HCT116 (cell line): ENCODE measurements around the gene EGF. TPM values are rescaled to one million over a fixed set of nuclear protein-coding genes. Genes with fewer than 3 reads are reported as not detected.

Experiments used
- ATAC-seq: fragments of 200-7000 bp; cut with Tn5 transposase; 2 replicates; pipeline ENCODE4 v1.9.1; 2020; ENCODE audit warnings: mild to moderate bottlenecking, moderate library complexity
- BruUV-seq: library from RNA; stranded (reverse); fragments of 400-500 nt; replicated peaks from 2 replicates; lab custom pipeline; 2021; lab: Mats Ljungman, UMichigan
- CTCF ChIA-PET: fragments of 300-600 bp; sonication (Branson Sonifier 250); formaldehyde crosslinking; loops from one replicate; lab custom pipeline; 2021; ENCODE audit warnings: antibody characterized with exemption; lab: Charles Lee
- POLR2A ChIA-PET: fragments of 300-600, 350-600 bp; sonication (Branson Sonifier 250); formaldehyde crosslinking; loops from one replicate; lab custom pipeline; 2021; ENCODE audit warnings: antibody characterized with exemption; lab: Charles Lee
- RAD21 ChIA-PET, 2 experiments: fragments of 300-600 bp; sonication (Branson Sonifier 250); formaldehyde crosslinking; loops; one replicate each; lab custom pipeline; 2023; ENCODE audit warnings: low total read pairs in 2 of 2; ENCODE audit not compliant: uncharacterized antibody in 2 of 2, unreplicated experiment in 2 of 2, low non-redundant PET in 1 of 2; lab: Charles Lee
- DNase-seq: peaks from one replicate; pipeline ENCODE4 v3.0.0-alpha.2; 2010; ENCODE audit warnings: low read depth, low spot score
- H2AFZ ChIP-seq: fragments of 200-600 bp; shearing (Covaris generic), sonication (generic); 2 replicates; pipeline ENCODE4 v1.6.1; 2017; ENCODE audit warnings: low read depth, mixed run types, mixed read lengths, antibody characterized with exemption, low read length; ENCODE audit not compliant: poor library complexity, severe bottlenecking
- H3K27ac ChIP-seq: 2 replicates; pipeline ENCODE4 v1.5.1; 2012; ENCODE audit warnings: low read depth, low read length
- H3K27me3 ChIP-seq: fragments of 200-600 bp; sonication (generic); 2 replicates; pipeline ENCODE4 v1.6.1; 2016; ENCODE audit warnings: mixed run types, low read length, mixed read lengths; ENCODE audit not compliant: insufficient read depth
- H3K36me3 ChIP-seq, 2 experiments: fragments of 200-500 bp in 1 of 2; fragments of 200-600 bp in 1 of 2; sonication (Bioruptor generic) in 1 of 2; sonication (generic) in 1 of 2; 2 replicates each; pipeline versions ENCODE4 v1.5.1 to v1.6.1; 2014 to 2016; ENCODE audit warnings: low read length in 2 of 2, inconsistent platforms in 1 of 2, mixed read lengths in 1 of 2, mixed run types in 1 of 2; ENCODE audit not compliant: insufficient read depth in 2 of 2, control insufficient read depth in 1 of 2
- H3K4me1 ChIP-seq, 2 experiments: fragments of 200-600 bp in 1 of 2; sonication (generic) in 1 of 2; 2 replicates each; pipeline versions ENCODE4 v1.5.1 to v1.6.1; 2012 to 2017; ENCODE audit warnings: low read length in 2 of 2, inconsistent platforms in 1 of 2, mild to moderate bottlenecking in 1 of 2, mixed read lengths in 1 of 2, mixed run types in 1 of 2, moderate library complexity in 1 of 2; ENCODE audit not compliant: insufficient read depth in 2 of 2, control insufficient read depth in 1 of 2
- H3K4me2 ChIP-seq: fragments of 200-600 bp; sonication (generic); 2 replicates; pipeline ENCODE4 v1.6.1; 2017; ENCODE audit warnings: mixed run types, low read length, mixed read lengths
- H3K4me3 ChIP-seq, 2 experiments: fragments of 200-600 bp in 1 of 2; sonication (generic) in 1 of 2; replicated peaks in 1 of 2; 2 replicates each; pipeline ENCODE4 v1.5.1; 2011 to 2016; ENCODE audit warnings: low read length in 2 of 2, control low read depth in 1 of 2, low read depth in 1 of 2, mild to moderate bottlenecking in 1 of 2, mixed read lengths in 1 of 2, mixed run types in 1 of 2
- H3K79me2 ChIP-seq: fragments of 200-600 bp; sonication (generic); 2 replicates; pipeline ENCODE4 v1.6.1; 2017; ENCODE audit warnings: mild to moderate bottlenecking, mixed run types, low read length, moderate library complexity, mixed read lengths; ENCODE audit not compliant: insufficient read depth
- H3K9ac ChIP-seq: fragments of 200-600 bp; sonication (generic); 2 replicates; pipeline ENCODE4 v1.6.1; 2016; ENCODE audit warnings: low read length, mixed read lengths
- H3K9me2 ChIP-seq: fragments of 200-600 bp; sonication (generic), shearing (Covaris generic); 2 replicates; pipeline ENCODE4 v1.6.1; 2017; ENCODE audit warnings: mixed run types, mild to moderate bottlenecking, moderate library complexity; ENCODE audit not compliant: insufficient read depth
- H3K9me3 ChIP-seq, 2 experiments: fragments of 200-500 bp in 1 of 2; fragments of 200-600 bp in 1 of 2; sonication (Bioruptor generic) in 1 of 2; sonication (generic) in 1 of 2; 2 replicates each; pipeline ENCODE4 v1.6.1; 2014 to 2017; ENCODE audit warnings: low read length in 2 of 2, mixed read lengths in 2 of 2, inconsistent platforms in 1 of 2, low read depth in 1 of 2, mild to moderate bottlenecking in 1 of 2, mixed run types in 1 of 2, moderate library complexity in 1 of 2; ENCODE audit not compliant: control insufficient read depth in 1 of 2, insufficient read depth in 1 of 2
- H4K20me1 ChIP-seq: fragments of 200-600 bp; sonication (generic), shearing (Covaris generic); 2 replicates; pipeline ENCODE4 v1.6.1; 2017; ENCODE audit warnings: mixed run types, mild to moderate bottlenecking, moderate library complexity; ENCODE audit not compliant: insufficient read depth
- CBX3 ChIP-seq: IDR thresholded peaks from 2 replicates; pipeline ENCODE4 v1.6.1; 2012; ENCODE audit warnings: low read depth
- CEBPB ChIP-seq: IDR thresholded peaks from 2 replicates; pipeline ENCODE4 v1.6.1; 2012; ENCODE audit warnings: low read depth
- ELF1 ChIP-seq: IDR thresholded peaks from 2 replicates; pipeline ENCODE4 v1.6.1; 2012; ENCODE audit warnings: low read depth, borderline replicate concordance
- EZH2 ChIP-seq: fragments of 200-600 bp; sonication (generic); IDR thresholded peaks from 2 replicates; pipeline ENCODE4 v1.6.1; 2017; ENCODE audit warnings: antibody characterized with exemption, mixed run types
- EZH2phosphoT487 ChIP-seq: fragments of 200-600 bp; IDR thresholded peaks from 2 replicates; pipeline ENCODE4 v1.6.1; 2018; ENCODE audit warnings: antibody characterized with exemption, borderline replicate concordance
- FOSL1 ChIP-seq: IDR thresholded peaks from 2 replicates; pipeline ENCODE4 v1.6.1; 2012; ENCODE audit warnings: low read depth
- POLR2AphosphoS5 ChIP-seq: IDR thresholded peaks from 2 replicates; pipeline ENCODE4 v1.6.1; 2011; ENCODE audit warnings: mild to moderate bottlenecking, low read depth, low read length, moderate library complexity
- SRF ChIP-seq: IDR thresholded peaks from 2 replicates; pipeline ENCODE4 v1.6.1; 2012; ENCODE audit warnings: low read depth
- YY1 ChIP-seq: IDR thresholded peaks from 2 replicates; pipeline ENCODE4 v1.6.1; 2011; ENCODE audit warnings: low read length, low read depth, moderate library complexity, mild to moderate bottlenecking; ENCODE audit not compliant: insufficient replicate concordance; ENCODE audit errors: extremely low read depth
- intact Hi-C: fragments of 100-400 bp; cut with micrococcal nuclease; formaldehyde crosslinking; loops from 2 replicates; pipeline ENCODE4 v1.10.0; 2022
- total RNA-seq: library from RNA; stranded (reverse); gene quantifications from one replicate; pipeline ENCODE4 v1.2.1, GENCODE V29; 2021; ENCODE audit not compliant: unreplicated experiment

The EGF gene
- total RNA-seq, 1 experiment from 2014 or later = 0.57 TPM

- H3K9me2 ChIP-seq = no peaks in the 10 kb centered on the region; the same call in 1 of the 2 replicates
- H3K9me3 ChIP-seq = no peaks in the 10 kb centered on the region
- H3K4me3 ChIP-seq = no peak overlapping the region
- TF ChIP-seq ELF1 (no peak), YY1 (no peak), FOSL1 (no peak), CEBPB (no peak), EZH2 (no peak), EZH2phosphoT487 (no peak), POLR2AphosphoS5 (no peak)
- TF ChIP-seq, all 23 proteins: peak for 0
- no peaks in the 10 kb centered on the region for H3K79me2 ChIP-seq
- POLR2A ChIA-PET = no interaction called here
- no peak overlapping the region for H3K27ac ChIP-seq
- intact Hi-C loops = no loop called here
- BruUV-seq = no TSS peak
- H3K4me2 ChIP-seq = no peak overlapping the region
- no peak overlapping the region for H3K9ac ChIP-seq
- no peak for ATAC-seq
- no peak for DNase-seq
- CTCF ChIA-PET = no interaction called here
- RAD21 ChIA-PET = no interaction called here
- no peaks in the 10 kb centered on the region for H3K36me3 ChIP-seq
- H2AFZ ChIP-seq = no peak overlapping the region
- no peaks in the 10 kb centered on the region for H3K27me3 ChIP-seq
- no peaks in the 10 kb centered on the region for H4K20me1 ChIP-seq
- no peaks in the 10 kb centered on the region for H3K4me1 ChIP-seq
Measured at GRCh38 chr4:109921384-109921808, 8.7 kb downstream of the EGF start.

GRCh38 chr4:109925396-109925795 is 12.7 kb downstream of the EGF start:
- no peaks in the 10 kb centered on the region for H4K20me1 ChIP-seq
- H2AFZ ChIP-seq = no peak overlapping the region
- no peak overlapping the region for H3K27ac ChIP-seq
- H3K4me3 ChIP-seq = no peak overlapping the region
- ATAC-seq = no peak
- TF ChIP-seq EZH2 (no peak), SRF (no peak), CBX3 (no peak), POLR2AphosphoS5 (no peak)
- TF ChIP-seq, all 23 proteins: peak for 0
- H3K4me1 ChIP-seq = no peaks in the 10 kb centered on the region
- ChIA-PET RAD21 (no interaction called here), CTCF (no interaction called here), POLR2A (no interaction called here)
- no TSS peak for BruUV-seq
- no peaks in the 10 kb centered on the region for H3K36me3 ChIP-seq
- H3K4me2 ChIP-seq = no peak overlapping the region
- intact Hi-C loops = no loop called here
- H3K27me3 ChIP-seq = no peaks in the 10 kb centered on the region
- no peak overlapping the region for H3K9ac ChIP-seq
- H3K9me3 ChIP-seq = no peaks in the 10 kb centered on the region
- H3K9me2 ChIP-seq = no peaks in the 10 kb centered on the region; the same call in 1 of the 2 replicates
- H3K79me2 ChIP-seq = no peaks in the 10 kb centered on the region
- no peak for DNase-seq
